NCI-H1417 (cell line): ENCODE results near the gene RAB14.
"Not testable (repeated sequence)": the region's sequence is repeated elsewhere in the genome, so short reads cannot be mapped to it uniquely, and the experiment has no call there.

Experiments used
- DNase-seq, 3 experiments: peaks; one replicate each; lab custom pipeline; 2025; lab: John Stamatoyannopoulos, UW

RAB14 gene

GRCh38 chr9:121156263-121156731 is 45.4 kb downstream of the RAB14 start:
- DNase-seq = no peak

GRCh38 chr9:121154782-121155181 is 46.9 kb downstream of the RAB14 start:
- DNase-seq = no peak

GRCh38 chr9:121153642-121154041 is 48.0 kb downstream of the RAB14 start:
- no peak for DNase-seq

- DNase-seq = no peak
These were observed 51.5 kb downstream of the RAB14 start for GRCh38 chr9:121150188-121150587.

GRCh38 chr9:121144482-121144881 is 57.2 kb downstream of the RAB14 start:
- DNase-seq = no peak

- DNase-seq = no peak
These were observed 57.9 kb downstream of the RAB14 start for GRCh38 chr9:121143771-121144170.

GRCh38 chr9:121141706-121142105 is 60.0 kb downstream of the RAB14 start:
- no peak for DNase-seq

GRCh38 chr9:121141306-121141705 is 60.4 kb downstream of the RAB14 start:
- DNase-seq = no peak

GRCh38 chr9:121140162-121140561 is 61.5 kb downstream of the RAB14 start:
- no peak for DNase-seq

GRCh38 chr9:121138973-121139372 is 62.7 kb downstream of the RAB14 start:
- peak in 1 of 3 experiments; percentile 33 for DNase-seq

- DNase-seq = no peak
These were observed 63.1 kb downstream of the RAB14 start for GRCh38 chr9:121138561-121138960.

GRCh38 chr9:121135642-121136041 is 66.0 kb downstream of the RAB14 start:
- DNase-seq = no peak

GRCh38 chr9:121133104-121133816 is 68.4 kb downstream of the RAB14 start:
- DNase-seq = peak; percentile 15 to 80 (median 70)

GRCh38 chr9:121129384-121129783 is 72.3 kb downstream of the RAB14 start:
- DNase-seq = not testable (repeated sequence)
